Breast epithelium (tissue), 3 donors: ENCODE results near the gene CCL18.

Experiments
- POLR2A ChIP-seq: fragments of 450-650 bp; IDR thresholded peaks from one replicate; pipeline ENCODE4 v1.6.1; 2016; ENCODE audit warnings: antibody characterized with exemption, mild to moderate bottlenecking, moderate library complexity
- POLR2AphosphoS5 ChIP-seq, 3 donors: sonication (generic); formaldehyde crosslinking; IDR thresholded peaks; one replicate each; pipeline ENCODE4 v1.6.1; 2017; ENCODE audit warnings: antibody characterized with exemption in 3 of 3
- TF ChIP-seq, protein P1 (sequence below), 3 donors: fragments of 450-650 bp; IDR thresholded peaks; one replicate each; pipeline ENCODE4 v1.5.1; 2016 to 2017; ENCODE audit warnings: antibody characterized with exemption in 3 of 3, mild to moderate bottlenecking in 3 of 3, moderate library complexity in 3 of 3

DNA sequence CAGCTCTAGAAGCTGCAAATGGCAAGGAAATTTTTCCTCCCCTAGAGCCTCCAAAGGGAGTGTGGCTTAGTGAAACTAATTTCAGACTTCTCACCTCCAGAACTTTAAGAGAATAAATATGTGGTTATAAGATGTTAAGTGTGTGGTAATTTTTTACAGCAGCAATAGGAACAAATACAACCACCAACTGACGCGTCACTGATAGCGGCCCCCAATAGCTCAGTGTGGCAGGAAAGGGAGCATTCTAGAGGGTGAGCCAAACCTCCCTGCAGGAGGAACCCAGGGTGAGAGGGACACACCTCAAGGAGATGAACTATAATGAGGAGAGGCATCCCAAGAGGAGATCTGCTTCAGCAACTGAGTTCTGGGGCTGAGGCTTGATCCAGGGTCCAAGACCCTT is 43.6 kb downstream of the CCL18 start:
- TF ChIP-seq, protein P1, sequence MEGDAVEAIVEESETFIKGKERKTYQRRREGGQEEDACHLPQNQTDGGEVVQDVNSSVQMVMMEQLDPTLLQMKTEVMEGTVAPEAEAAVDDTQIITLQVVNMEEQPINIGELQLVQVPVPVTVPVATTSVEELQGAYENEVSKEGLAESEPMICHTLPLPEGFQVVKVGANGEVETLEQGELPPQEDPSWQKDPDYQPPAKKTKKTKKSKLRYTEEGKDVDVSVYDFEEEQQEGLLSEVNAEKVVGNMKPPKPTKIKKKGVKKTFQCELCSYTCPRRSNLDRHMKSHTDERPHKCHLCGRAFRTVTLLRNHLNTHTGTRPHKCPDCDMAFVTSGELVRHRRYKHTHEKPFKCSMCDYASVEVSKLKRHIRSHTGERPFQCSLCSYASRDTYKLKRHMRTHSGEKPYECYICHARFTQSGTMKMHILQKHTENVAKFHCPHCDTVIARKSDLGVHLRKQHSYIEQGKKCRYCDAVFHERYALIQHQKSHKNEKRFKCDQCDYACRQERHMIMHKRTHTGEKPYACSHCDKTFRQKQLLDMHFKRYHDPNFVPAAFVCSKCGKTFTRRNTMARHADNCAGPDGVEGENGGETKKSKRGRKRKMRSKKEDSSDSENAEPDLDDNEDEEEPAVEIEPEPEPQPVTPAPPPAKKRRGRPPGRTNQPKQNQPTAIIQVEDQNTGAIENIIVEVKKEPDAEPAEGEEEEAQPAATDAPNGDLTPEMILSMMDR (IDR thresholded peaks at IDR 0.05) = no peak
- no peak for TF ChIP-seq POLR2A
- TF ChIP-seq POLR2AphosphoS5 (IDR thresholded peaks at IDR 0.05) = no peak
